Activated CD4-positive, alpha-beta T cell treated with anti-CD3 and anti-CD28 coated beads for 24 hours (primary cell): ENCODE measurements around the gene HYDIN.
"Not testable (repeated sequence)": the region's sequence is repeated elsewhere in the genome, so short reads cannot be mapped to it uniquely, and the experiment has no call there.

Source experiments
- DNase-seq, 2 donors: peaks; one replicate each; pipeline ENCODE4 v3.0.0-alpha.2; 2020; ENCODE audit warnings: low read depth in 2 of 2

HYDIN gene

GRCh38 chr16:70999735-71000134 lies 230.8 kb downstream of the HYDIN start:
- not testable (repeated sequence) for DNase-seq

GRCh38 chr16:70995799-70996198 lies 234.7 kb downstream of the HYDIN start:
- not testable (repeated sequence) for DNase-seq

DNA sequence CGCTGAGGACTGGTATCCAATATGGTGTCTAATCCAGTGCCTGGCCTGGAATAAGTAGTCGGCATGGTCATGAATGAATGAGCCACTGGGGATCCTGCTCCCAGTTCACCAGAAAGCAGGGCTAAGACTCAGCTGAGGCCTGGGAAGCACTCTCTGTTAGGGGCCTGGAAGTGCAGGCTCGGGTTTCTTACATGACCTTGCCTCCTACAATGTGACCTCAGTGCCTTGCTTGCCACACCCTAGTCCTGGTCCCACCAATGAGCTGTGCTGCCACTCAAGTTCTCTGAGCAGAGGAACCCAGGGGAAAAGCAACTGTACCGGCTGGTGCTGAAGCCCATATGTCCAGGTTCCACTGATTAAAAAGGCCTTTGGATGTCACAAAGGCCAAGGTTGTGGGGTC lies 238.0 kb downstream of the HYDIN start:
- not testable (repeated sequence) for DNase-seq

DNA sequence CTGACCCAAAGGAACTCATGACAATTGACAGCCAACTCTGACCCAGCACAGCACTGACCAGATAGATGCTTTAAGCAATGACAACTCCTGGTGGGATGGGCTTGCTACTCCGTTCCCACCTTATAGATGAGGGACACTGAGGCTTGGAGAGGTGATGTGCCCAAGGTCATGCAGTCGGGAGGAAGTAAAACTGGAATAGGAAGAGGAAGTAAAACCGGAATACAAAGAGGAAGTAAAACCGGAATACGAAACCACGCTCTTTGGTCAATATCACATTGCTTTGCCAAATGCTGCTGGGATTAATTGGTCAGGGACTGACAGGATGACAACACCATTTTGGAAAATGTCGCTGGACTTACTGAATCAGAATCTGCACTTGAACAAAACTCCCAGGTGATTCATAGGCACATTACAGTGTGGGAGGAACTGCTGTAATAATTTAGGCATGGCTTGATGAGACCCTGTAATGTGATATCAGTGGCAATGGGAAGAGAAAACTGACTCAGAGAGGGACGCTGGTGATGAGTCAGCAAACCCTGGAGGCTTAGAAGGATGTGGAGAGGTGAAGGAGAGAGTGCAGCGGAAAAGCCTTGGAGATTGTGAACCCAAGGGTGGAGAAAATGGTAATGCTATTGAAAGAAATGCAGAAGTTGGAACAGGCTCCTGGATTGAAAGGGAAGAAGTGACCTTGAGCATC lies 243.4 kb downstream of the HYDIN start:
- not testable (repeated sequence) for DNase-seq

GRCh38 chr16:70984675-70985074 lies 245.8 kb downstream of the HYDIN start:
- DNase-seq = not testable (repeated sequence)

GRCh38 chr16:70968332-70968731 lies 262.2 kb downstream of the HYDIN start:
- not testable (repeated sequence) for DNase-seq

DNA sequence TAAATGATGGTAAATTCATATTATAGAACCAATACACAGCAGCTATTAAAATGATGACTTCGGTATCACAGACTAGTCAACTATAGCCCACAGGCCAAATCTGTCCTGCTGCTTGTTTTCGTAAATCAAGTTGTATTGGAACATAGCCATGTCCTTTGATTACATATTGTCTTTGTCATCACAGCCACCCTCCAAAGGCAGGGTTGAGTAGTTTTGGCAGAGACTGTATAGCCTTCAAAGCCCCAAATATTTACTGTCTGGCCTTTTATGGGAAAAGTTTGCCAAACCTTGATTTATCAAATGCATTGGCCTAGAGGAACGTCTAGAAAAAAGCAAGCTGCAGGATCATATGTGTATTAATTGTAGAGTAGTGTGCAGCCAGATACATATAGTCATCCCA lies 270.4 kb downstream of the HYDIN start:
- DNase-seq = not testable (repeated sequence)

GRCh38 chr16:70954922-70955321 lies 275.6 kb downstream of the HYDIN start:
- DNase-seq = not testable (repeated sequence)

- not testable (repeated sequence) for DNase-seq
These were observed 276.7 kb downstream of the HYDIN start for GRCh38 chr16:70953824-70954223.

DNA sequence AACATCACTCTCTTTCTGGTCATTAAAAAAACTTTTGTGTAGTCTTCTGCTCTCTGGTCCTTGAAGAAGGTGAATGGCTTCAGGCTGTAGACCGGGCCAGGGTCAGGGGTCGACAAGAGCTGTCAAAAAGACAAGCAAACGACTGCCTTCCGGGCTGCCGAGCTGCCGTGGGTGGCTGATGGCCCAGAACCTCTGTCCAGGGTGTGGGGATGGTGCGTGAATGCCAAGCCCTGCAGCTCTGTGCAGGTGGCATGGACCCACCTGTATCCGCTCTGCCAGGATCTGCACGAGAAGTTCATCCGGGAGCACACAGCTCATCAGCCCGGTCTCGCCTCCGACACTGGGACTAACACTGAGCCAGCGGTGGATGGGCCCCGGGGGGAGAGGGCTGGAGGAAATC lies 287.0 kb downstream of the HYDIN start:
- DNase-seq = not testable (repeated sequence)

DNA sequence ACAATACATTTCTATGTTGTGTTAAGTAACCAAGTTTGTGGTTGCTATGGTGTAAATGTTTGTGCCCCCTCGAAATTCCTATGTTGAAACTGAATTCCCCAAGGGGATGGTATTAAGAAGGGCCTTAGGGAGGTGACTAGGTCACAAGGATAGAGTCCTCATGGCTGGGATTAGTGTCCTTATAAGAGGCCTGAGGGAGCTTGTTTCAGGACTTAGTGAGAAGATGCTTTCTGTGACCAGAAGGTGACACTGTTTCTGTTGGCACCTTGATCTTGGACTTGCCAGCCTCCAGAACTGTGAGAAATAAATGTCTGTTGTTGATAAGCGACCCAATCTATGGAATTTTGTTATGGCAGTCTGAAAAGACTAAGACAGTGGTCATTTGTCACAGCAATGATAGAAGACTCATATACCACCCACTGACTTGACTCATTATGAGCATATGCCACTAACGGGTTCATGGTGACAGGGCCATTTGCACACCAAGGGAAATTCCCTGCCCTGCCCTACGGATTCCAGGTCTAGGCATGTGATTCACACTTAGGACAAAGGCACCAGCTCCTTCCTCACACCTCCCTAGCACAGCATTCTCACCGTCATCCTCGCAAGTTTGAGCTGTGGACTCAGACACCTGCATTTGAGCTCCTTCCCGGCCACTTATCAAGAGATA lies 290.7 kb downstream of the HYDIN start:
- DNase-seq = not testable (repeated sequence)

DNA sequence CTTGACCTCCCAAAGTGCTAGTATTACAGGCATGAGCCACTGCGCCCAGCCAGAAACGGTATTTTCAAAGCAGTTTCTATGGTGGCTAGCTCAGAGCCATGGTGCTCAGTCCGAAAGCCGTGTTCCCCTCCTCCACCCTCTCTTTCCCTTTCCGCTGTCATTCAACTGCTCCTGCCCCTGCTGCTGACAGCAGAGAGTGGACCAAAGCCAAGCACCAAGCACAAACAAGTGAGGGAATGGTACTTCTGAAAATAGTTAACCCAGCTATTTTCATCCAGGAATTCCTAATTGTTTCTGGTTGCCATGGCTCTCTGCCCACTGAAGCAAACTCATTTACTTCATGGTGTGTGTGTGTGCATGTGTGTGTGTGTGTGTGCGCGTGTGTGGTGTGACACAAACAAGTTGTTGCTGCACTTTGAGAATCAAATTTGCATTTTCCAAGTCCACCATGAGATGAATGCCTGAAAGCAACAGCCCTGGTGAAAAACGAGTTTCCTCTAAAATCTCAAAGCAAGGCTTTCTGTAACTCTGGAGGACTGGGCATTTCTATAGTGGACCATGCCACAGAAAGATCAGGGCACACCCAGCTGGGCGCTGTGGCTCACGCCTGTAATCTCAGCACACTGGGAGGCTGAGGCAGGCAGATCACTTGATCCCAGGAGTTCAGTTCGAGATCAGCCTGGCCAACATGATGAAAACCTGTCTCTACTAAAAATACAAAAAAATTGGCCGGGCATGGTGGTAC lies 293.6 kb downstream of the HYDIN start:
- not testable (repeated sequence) for DNase-seq

GRCh38 chr16:70935325-70935724 lies 295.2 kb downstream of the HYDIN start:
- not testable (repeated sequence) for DNase-seq

- DNase-seq = not testable (repeated sequence)
These were observed 296.8 kb downstream of the HYDIN start for GRCh38 chr16:70933746-70934145.

DNA sequence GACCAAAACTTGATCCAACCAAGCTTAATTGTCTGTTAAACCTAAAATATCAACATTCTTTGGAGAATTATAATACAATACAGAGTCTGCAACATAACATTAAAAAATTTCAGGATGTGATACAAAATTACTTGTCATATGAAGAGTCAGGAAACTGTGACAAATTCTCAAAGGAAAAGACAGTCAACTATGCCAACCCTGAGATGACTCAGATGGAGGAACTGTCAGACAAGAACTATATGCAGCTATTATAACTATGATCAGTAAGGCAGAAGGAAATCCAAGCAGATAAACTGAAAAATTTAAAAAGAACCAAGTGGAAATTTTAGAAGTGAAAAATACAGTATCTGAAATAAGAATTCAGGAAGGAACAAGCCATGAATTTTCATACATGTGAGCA lies 299.8 kb downstream of the HYDIN start:
- not testable (repeated sequence) for DNase-seq

DNA sequence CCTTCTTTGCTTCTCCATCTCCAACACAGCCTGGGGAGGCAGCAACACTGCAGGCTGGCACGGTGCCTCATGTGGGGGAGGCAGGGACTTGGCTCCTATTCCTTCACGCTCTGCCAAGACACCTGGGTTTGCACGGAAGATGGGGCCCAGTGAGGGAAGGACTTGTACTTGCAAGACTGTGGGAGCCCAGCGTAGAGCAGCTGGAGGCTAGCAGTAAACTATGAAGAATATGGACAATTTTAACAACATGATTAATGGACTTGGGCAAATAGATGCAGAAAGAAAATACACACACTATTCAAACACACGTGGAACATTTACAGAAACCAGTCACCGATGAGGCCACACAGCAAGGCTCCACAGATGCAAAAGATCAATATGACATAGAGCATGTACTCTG lies 308.4 kb downstream of the HYDIN start:
- DNase-seq = not testable (repeated sequence)

- not testable (repeated sequence) for DNase-seq
These were observed 309.9 kb downstream of the HYDIN start for GRCh38 chr16:70920661-70921060.

GRCh38 chr16:70888208-70888607 lies 342.3 kb downstream of the HYDIN start:
- not testable (repeated sequence) for DNase-seq

DNA sequence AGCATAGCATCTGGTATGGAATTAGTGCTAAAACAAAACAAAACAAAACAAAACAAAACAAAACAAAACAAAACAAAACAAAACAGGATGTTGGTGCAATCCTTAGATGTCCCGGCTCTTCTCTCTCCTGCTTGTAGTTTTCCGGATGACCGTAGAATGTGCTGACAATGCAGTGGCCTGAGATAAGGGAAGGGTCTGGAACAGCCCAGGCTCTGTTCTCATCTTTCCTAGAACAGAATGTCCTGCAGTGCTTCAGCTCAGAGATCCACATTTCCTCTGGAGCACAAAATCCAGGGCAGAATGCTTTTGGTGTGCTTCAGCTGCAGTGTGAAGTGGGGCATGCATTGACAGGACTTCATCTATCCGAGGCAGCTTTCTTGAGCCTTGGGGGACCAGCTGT lies 345.9 kb downstream of the HYDIN start:
- not testable (repeated sequence) for DNase-seq

DNA sequence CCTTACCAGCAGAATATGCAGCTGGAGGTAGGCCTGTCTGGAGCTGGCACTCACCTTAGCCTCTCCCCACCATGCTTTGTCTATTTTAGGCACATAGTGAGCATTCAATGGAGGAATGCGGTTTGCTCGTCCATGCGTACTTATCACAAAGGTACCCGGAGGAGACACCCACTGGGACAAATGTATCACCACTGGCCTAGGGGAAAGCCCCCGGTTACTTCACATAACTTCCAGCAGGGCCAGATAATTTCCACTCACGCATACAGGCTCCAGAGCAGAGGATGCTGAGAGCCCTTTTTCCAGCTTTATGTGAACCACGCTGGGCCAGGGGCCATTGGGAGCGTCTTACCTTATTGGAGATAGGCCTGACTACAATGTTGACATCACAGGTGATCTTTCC lies 348.2 kb downstream of the HYDIN start:
- not testable (repeated sequence) for DNase-seq

DNA sequence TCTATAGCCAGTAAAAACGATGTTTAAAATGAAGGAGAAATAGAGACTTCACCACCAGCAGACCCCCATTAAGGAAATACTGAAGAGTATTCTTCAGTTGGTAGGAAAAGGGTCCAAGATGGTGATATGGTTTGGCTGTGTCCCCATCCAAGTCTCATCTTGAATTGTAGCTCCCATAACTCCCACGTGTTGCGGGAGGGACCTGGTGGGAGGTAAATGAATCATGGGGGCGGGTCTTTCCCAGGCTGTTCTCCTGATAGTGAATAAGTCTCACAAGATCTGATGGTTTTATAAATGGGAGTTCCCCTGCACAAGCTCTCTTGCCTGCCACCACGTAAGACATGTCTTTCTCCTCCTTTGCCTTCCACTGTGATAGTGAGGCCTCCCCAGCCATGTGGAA lies 352.6 kb downstream of the HYDIN start:
- DNase-seq = not testable (repeated sequence)

GRCh38 chr16:70876442-70876841 lies 354.1 kb downstream of the HYDIN start:
- not testable (repeated sequence) for DNase-seq
